A549 (cell line): ENCODE results near the gene PRMT5.

Experiments
- CHD2 ChIP-seq: fragments of 150-350 bp; IDR thresholded peaks from 2 replicates; pipeline ENCODE4 v1.6.1; 2014; ENCODE audit warnings: low read length; ENCODE audit not compliant: partially characterized antibody
- JUN ChIP-seq, 2 experiments: fragments of >200 bp; sonication (Bioruptor Twin); formaldehyde crosslinking; IDR thresholded peaks; 2 replicates in 1 of 2; 3 replicates in 1 of 2; pipeline ENCODE4 v1.6.1; 2016 to 2017
- MYC ChIP-seq: IDR thresholded peaks from 2 replicates; pipeline ENCODE4 v1.6.1; 2012; ENCODE audit warnings: mild to moderate bottlenecking, inconsistent platforms, low read length, improper control_type of control experiment, borderline replicate concordance

GRCh38 chr14:22887260-22887989, 41.8 kb downstream of the PRMT5 start:
- no peak for TF ChIP-seq JUN (IDR thresholded peaks at IDR 0.05)
- TF ChIP-seq MYC: no peak
- no peak for TF ChIP-seq CHD2
